Neutrophil (primary cell): Measurements from ENCODE around the gene DSCAML1.

ENCODE experiments used
- H3K27ac ChIP-seq: fragments of 200-600 bp; sonication (generic); 2 replicates; pipeline ENCODE4 v1.5.1; 2016; ENCODE audit warnings: mild to moderate bottlenecking, moderate library complexity
- H3K27me3 ChIP-seq: fragments of 200-600 bp; sonication (generic); 2 replicates; pipeline ENCODE4 v1.6.0; 2016; ENCODE audit warnings: mild to moderate bottlenecking
- H3K36me3 ChIP-seq: fragments of 200-600 bp; sonication (generic); 2 replicates; pipeline ENCODE4 v1.5.1; 2017
- H3K4me1 ChIP-seq, 2 experiments: fragments of 200-600 bp in 1 of 2; sonication (generic) in 1 of 2; 1 replicate in 1 of 2; 2 replicates in 1 of 2; pipeline versions ENCODE4 v1.5.1 to v1.6.1; 2013 to 2016; ENCODE audit warnings: low read depth in 1 of 2, low read length in 1 of 2, mild to moderate bottlenecking in 1 of 2, moderate library complexity in 1 of 2; ENCODE audit not compliant: control insufficient read depth in 1 of 2, insufficient read depth in 1 of 2
- H3K4me3 ChIP-seq, 2 experiments: fragments of 200-600 bp in 1 of 2; sonication (generic) in 1 of 2; 1 replicate in 1 of 2; 2 replicates in 1 of 2; pipeline ENCODE4 v1.5.1; 2013 to 2016; ENCODE audit warnings: low read depth in 1 of 2, low read length in 1 of 2, mild to moderate bottlenecking in 1 of 2, moderate library complexity in 1 of 2
- H3K9me3 ChIP-seq: fragments of 200-600 bp; sonication (generic); 2 replicates; pipeline ENCODE4 v1.5.1; 2016
- CTCF ChIP-seq: fragments of 200-600 bp; sonication (generic); IDR thresholded peaks from 2 replicates; pipeline ENCODE4 v1.5.1; 2016; ENCODE audit warnings: antibody characterized with exemption

DSCAML1 gene

GRCh38 chr11:117535850-117536411, 261.1 kb downstream of the DSCAML1 start:
- no peak for TF ChIP-seq CTCF
- Histone ChIP-seq H3K4me3 (no peak overlapping the region), H3K27me3 (peaks cover 16% of the 10 kb centered on the region), H3K36me3 (no peaks in the 10 kb centered on the region), H3K4me1 (peaks cover 7 to 13% of the 10 kb centered on the region in 2 experiments), H3K9me3 (no peaks in the 10 kb centered on the region), H3K27ac (no peak overlapping the region)

GRCh38 chr11:117535201-117535849, 261.7 kb downstream of the DSCAML1 start:
- Histone ChIP-seq H3K9me3 (no peaks in the 10 kb centered on the region), H3K4me1 (peaks cover 7 to 13% of the 10 kb centered on the region in 2 experiments), H3K27me3 (peaks cover 16% of the 10 kb centered on the region), H3K27ac (no peak overlapping the region), H3K4me3 (no peak overlapping the region), H3K36me3 (no peaks in the 10 kb centered on the region)
- no peak for TF ChIP-seq CTCF

- Histone ChIP-seq H3K4me1 (peaks cover 7 to 13% of the 10 kb centered on the region in 2 experiments), H3K4me3 (no peak overlapping the region), H3K36me3 (no peaks in the 10 kb centered on the region), H3K27me3 (peaks cover 1% of the 10 kb centered on the region), H3K27ac (no peak overlapping the region), H3K9me3 (no peaks in the 10 kb centered on the region)
- no peak for TF ChIP-seq CTCF
Observed at GRCh38 chr11:117532568-117532967, 264.4 kb downstream of the DSCAML1 start.

GRCh38 chr11:117529816-117530215, 267.2 kb downstream of the DSCAML1 start:
- H3K4me1 ChIP-seq = no peaks in the 10 kb centered on the region
- H3K36me3 ChIP-seq = no peaks in the 10 kb centered on the region
- no peak overlapping the region for H3K4me3 ChIP-seq
- TF ChIP-seq CTCF = no peak
- no peaks in the 10 kb centered on the region for H3K9me3 ChIP-seq
- H3K27ac ChIP-seq = no peak overlapping the region
- H3K27me3 ChIP-seq = no peaks in the 10 kb centered on the region

GRCh38 chr11:117528097-117528721, 268.8 kb downstream of the DSCAML1 start:
- no peak for TF ChIP-seq CTCF
- Histone ChIP-seq H3K27ac (no peak overlapping the region), H3K4me3 (no peak overlapping the region), H3K27me3 (no peaks in the 10 kb centered on the region), H3K36me3 (no peaks in the 10 kb centered on the region), H3K9me3 (no peaks in the 10 kb centered on the region), H3K4me1 (no peaks in the 10 kb centered on the region)
